H1 (cell line): ENCODE results near the gene LGALS9C.
"Not testable (repeated sequence)": the region's sequence is repeated elsewhere in the genome, so short reads cannot be mapped to it uniquely, and the experiment has no call there.

Source experiments
- CEBPB ChIP-seq: IDR thresholded peaks from 2 replicates; pipeline ENCODE4 v1.6.1; 2012; ENCODE audit warnings: low read depth, low read length
- CREB1 ChIP-seq: IDR thresholded peaks from 2 replicates; pipeline ENCODE4 v1.6.1; 2012; ENCODE audit warnings: inconsistent platforms
- EP300 ChIP-seq, 2 experiments: IDR thresholded peaks; 1 replicate in 1 of 2; 2 replicates in 1 of 2; pipeline ENCODE4 v1.6.1; 2011 to 2012; ENCODE audit warnings: low read depth in 2 of 2, low read length in 2 of 2, mild to moderate bottlenecking in 2 of 2, borderline replicate concordance in 1 of 2, inconsistent platforms in 1 of 2, moderate library complexity in 1 of 2
- EZH2 ChIP-seq: fragments of 200-600 bp; sonication (generic); IDR thresholded peaks from 2 replicates; pipeline ENCODE4 v1.7.1; 2012; ENCODE audit warnings: low read depth, mild to moderate bottlenecking, moderate library complexity, low read length, inconsistent platforms; ENCODE audit not compliant: severe bottlenecking
- JUN ChIP-seq: IDR thresholded peaks from 2 replicates; pipeline ENCODE4 v1.6.1; 2011; ENCODE audit warnings: low read depth, mild to moderate bottlenecking, improper control_type of control experiment, low read length
- POLR2A ChIP-seq, 2 experiments: IDR thresholded peaks; 1 replicate in 1 of 2; 2 replicates in 1 of 2; pipeline ENCODE4 v1.6.1; 2011; ENCODE audit warnings: low read depth in 2 of 2, low read length in 2 of 2, mild to moderate bottlenecking in 2 of 2; ENCODE audit errors: control extremely low read depth in 1 of 2
- POLR2AphosphoS5 ChIP-seq: IDR thresholded peaks from 2 replicates; pipeline ENCODE4 v1.6.1; 2011; ENCODE audit warnings: low read depth, low read length
- TBP ChIP-seq: IDR thresholded peaks from 2 replicates; pipeline ENCODE4 v1.6.1; 2011; ENCODE audit warnings: low read depth, low read length, improper control_type of control experiment
- YY1 ChIP-seq: IDR thresholded peaks from 2 replicates; pipeline ENCODE4 v1.6.1; 2011; ENCODE audit warnings: low read depth, mild to moderate bottlenecking, low read length
- TF ChIP-seq, protein P1 (sequence below), 3 experiments: IDR thresholded peaks; 1 replicate in 2 of 3; 2 replicates in 1 of 3; pipeline versions ENCODE4 v1.5.1 to v1.6.1; 2011; ENCODE audit warnings: low read length in 3 of 3, mild to moderate bottlenecking in 3 of 3, inconsistent platforms in 2 of 3, low read depth in 1 of 3, moderate library complexity in 1 of 3; ENCODE audit not compliant: insufficient read depth in 1 of 3; ENCODE audit errors: control extremely low read depth in 1 of 3
- TF ChIP-seq, protein P2 (sequence below): IDR thresholded peaks from 2 replicates; pipeline ENCODE4 v1.6.1; 2012; ENCODE audit warnings: inconsistent platforms

GRCh38 chr17:18477367-18477766 is 778 bp downstream of the LGALS9C start:
- TF ChIP-seq JUN; YY1; EZH2; EP300 (IDR thresholded peaks at IDR 0.05; ENCODE audit: borderline replicate concordance in 1 of 2, low read depth in 2 of 2, low read length in 2 of 2); CEBPB; CREB1; POLR2AphosphoS5; POLR2A (IDR thresholded peaks at IDR 0.05; ENCODE audit: control extremely low read depth in 1 of 2, low read depth in 2 of 2, low read length in 2 of 2); TBP: not testable (repeated sequence)
- TF ChIP-seq, protein P1, sequence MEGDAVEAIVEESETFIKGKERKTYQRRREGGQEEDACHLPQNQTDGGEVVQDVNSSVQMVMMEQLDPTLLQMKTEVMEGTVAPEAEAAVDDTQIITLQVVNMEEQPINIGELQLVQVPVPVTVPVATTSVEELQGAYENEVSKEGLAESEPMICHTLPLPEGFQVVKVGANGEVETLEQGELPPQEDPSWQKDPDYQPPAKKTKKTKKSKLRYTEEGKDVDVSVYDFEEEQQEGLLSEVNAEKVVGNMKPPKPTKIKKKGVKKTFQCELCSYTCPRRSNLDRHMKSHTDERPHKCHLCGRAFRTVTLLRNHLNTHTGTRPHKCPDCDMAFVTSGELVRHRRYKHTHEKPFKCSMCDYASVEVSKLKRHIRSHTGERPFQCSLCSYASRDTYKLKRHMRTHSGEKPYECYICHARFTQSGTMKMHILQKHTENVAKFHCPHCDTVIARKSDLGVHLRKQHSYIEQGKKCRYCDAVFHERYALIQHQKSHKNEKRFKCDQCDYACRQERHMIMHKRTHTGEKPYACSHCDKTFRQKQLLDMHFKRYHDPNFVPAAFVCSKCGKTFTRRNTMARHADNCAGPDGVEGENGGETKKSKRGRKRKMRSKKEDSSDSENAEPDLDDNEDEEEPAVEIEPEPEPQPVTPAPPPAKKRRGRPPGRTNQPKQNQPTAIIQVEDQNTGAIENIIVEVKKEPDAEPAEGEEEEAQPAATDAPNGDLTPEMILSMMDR (IDR thresholded peaks at IDR 0.05; ENCODE audit: control extremely low read depth in 1 of 3, insufficient read depth in 1 of 3, low read depth in 1 of 3, low read length in 3 of 3) = not testable (repeated sequence)
- TF ChIP-seq, protein P2, sequence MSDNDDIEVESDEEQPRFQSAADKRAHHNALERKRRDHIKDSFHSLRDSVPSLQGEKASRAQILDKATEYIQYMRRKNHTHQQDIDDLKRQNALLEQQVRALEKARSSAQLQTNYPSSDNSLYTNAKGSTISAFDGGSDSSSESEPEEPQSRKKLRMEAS = not testable (repeated sequence)
